CD4-positive, alpha-beta T cell treated with Interleukin-4 for 4 hours (primary cell): ENCODE results near the gene TMEM240.
A peak's percentile ranks its signal among the peaks of the same experiment; 100 is the strongest.
"Not testable (repeated sequence)": the region's sequence is repeated elsewhere in the genome, so short reads cannot be mapped to it uniquely, and the experiment has no call there.

Source experiments
- DNase-seq: peaks from one replicate; pipeline ENCODE4 v3.0.0-alpha.2; 2020

The TMEM240 gene

DNA sequence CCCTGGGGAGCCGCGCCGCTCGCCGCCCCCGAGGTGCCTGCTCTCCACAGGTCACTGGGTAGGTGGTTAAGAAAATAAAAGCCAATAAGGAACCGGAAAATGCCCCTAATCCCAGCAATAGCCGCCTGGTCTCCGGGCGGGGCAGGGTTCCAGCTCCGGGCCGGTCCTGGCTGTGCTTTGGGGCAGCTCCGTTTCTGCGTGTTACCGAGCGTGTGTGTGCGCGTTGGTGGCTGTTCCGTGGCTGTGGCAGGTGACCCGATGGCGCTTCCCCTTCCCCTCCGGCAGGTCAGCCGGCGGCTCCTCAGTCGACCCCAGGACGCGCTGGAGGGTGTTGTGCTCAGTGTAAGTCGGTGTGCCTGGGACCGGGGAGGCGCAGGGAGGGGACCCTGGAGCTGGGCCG, 17.2 kb downstream of the TMEM240 start:
- not testable (repeated sequence) for DNase-seq

DNA sequence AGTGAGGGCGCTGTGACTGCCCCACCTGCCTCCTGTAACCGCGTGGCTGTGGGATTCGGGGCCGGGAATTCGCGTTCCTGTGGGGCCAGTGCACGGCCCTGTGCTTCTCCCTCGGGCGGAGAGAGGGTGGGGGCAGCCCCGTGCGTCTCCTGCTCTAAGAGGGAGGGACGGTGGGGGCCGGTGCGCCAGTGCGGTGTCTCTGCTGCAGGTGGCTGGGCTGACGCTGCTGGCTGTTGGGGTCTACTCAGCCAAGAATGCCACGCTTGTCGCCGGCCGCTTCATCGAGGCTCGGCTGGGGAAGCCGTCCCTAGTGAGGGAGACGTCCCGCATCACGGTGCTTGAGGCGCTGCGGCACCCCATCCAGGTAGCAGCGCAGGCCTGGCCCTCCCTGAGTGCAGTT, 17.9 kb downstream of the TMEM240 start:
- DNase-seq, result not testable (repeated sequence)

DNA sequence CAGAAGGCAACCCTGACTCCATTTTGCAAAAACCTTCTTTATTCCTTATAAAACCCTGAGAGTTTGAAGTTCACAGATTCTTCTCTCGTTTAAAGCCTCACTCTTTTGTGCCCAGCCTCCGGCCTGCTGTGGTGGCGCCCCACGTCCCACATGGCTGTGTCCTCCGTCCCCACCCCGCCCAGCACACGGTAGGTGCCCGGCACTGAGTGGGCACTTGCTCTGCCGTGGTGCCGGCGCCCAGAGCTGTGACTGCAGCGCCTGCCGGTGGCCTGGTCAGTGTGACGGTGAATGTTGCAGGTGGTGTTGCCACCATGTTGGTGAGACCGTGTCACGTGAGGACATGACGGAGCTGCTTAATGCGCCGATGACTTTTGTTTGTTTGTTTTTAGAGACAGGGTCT, 19.1 kb downstream of the TMEM240 start:
- DNase-seq, result no peak

DNA sequence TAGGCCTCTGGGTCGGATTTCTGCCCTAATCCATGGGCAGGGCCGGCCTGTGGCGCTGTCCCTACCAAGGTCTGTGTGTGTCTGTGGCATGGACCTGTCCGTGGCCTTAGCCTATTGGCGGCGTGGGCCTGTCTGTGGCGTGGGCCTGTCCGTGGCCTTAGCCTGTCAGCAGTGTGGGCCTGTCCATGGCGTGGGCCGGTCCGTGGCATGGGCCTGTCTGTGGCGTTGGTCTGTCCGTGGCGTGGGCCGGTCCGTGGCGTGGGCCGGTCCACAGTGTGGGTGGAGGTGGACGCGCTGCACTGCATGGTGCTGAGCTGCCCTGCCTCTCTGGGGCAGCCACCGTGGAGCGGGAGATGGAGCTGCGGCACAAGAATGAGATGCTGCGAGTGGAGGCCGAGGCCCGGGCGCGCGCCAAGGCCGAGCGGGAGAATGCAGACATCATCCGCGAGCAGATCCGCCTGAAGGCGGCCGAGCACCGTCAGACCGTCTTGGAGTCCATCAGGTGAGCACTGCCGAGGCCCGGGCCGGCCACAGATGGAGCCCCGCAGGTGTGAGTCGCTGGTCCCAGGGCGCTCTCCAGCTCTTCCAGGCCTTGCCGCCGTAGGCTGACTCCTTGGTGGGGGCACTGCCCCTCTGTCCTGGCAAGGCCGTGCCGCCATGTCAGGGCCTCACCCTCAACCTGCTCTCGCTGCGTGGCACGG, 20.5 kb downstream of the TMEM240 start:
- not testable (repeated sequence) for DNase-seq

DNA sequence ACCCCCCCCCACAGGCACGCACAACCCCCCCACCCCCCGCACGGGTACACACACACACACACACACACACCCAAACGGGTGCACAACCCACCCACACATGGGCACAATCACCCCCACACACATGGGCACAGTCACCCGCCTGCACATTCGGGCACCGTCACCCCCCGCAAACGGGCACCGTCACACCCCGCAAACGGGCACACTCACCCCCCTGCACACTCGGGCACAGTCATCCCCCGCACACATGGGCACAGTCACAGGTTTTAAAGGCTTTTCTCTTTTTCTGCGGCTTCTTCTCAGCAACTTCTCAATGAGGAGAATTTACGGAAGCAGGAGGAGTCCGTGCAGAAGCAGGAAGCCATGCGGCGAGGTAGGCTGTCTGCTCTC, 21.8 kb downstream of the TMEM240 start:
- DNase-seq, result not testable (repeated sequence)

DNA sequence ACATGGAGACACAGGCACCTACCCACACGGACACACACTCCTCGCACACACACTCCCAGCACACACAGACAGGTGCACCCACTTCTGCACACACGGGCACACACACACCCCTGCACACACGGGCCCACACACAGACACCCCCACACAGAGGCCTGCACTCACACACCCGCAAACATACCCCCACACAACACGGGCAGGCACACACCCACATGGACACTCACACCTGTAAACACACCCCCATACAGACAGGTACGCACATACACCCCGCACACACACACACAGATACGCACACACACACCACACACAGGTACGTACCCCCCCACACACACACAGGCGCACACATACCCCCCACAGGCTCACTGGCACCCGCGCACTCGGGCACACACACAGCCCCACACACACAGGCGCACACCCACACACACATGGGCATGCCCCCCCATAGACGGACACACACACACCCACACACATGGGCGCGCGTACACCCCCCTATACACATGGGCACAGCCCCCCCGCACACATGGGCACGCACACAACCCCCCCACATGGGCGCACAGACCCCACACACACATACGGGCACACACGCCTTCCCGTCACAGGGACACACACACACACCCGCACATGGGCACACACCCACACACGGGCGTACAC, 22.3 kb downstream of the TMEM240 start:
- no peak for DNase-seq

DNA sequence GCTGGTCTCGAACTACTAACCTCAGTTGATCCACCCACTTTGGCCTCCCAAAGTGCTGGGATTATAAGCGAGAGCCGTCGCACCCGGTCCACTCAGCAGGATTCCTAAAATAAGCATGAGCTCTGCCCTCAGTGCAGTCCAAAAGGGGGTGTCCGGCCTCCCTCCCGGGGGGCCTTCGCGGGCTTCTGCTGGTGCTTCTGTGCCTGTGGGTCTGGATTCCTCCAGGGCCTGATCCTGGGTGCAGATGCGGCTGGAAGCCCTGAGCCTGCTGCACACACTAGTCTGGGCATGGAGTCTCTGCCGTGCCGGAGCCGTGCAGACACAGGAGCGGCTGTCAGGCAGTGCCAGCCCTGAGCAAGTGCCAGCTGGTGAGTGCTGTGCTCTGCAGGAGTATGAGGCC, 23.5 kb downstream of the TMEM240 start:
- DNase-seq, result not testable (repeated sequence)

DNA sequence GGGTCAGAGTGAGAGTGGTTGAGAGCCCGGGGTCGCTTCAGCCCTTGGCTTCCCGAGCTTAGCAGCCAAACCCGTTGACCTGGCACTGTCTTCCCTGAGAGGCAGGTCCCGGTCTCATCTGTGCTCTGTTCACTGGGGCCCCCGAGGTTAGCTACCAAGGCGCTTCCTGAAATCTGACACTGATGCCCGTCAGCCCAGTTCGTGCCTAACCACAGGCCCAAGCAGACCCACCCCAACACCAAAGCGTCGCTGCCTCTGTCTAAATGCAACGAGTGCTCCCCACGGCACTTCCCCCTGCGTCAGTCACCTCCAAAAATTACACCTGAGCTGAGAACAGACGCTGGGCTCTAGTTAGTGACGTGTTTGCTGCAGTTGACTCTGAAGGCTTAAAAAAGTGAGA, 26.0 kb downstream of the TMEM240 start:
- DNase-seq, result not testable (repeated sequence)

DNA sequence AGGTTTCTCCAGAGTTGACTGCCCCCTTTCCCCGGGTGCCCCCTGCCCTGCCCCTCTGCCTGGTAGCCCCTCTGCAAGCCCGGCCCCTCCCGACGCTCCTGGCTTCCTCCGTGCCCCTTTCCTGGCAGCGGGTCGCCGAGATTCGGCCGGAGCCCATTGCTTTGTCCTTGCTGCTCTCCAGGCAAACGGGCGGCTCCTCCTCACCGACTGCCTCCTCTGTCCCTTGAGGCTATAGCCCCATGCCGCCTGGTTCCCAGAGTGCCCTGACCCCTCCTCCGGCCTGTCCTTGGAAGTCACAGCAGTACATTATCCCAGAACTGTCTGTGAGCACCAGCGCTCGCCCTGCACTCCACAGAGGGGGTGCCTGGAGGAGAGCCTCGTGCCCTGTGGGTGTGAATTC, 26.7 kb downstream of the TMEM240 start:
- not testable (repeated sequence) for DNase-seq

DNA sequence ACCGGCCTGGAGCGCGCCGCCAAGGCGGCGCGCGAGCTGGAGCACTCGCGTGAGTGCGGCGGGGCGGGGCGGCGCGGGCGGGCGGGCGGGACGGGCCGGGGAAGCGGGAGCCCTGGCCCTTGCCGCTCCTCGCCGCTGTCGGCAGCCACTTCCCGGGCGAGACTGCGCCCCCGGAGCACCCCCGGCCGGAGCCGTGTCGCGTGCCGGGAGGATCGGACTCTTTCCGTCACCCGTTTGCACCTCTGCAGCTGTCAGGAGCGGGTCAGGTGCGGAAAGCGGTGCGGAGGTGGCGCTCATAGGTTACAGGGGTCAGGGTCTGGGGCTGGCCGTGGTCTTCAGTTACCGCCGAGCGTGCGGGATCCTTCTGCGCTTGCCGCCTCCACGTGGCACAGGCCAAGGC, 28.0 kb downstream of the TMEM240 start:
- not testable (repeated sequence) for DNase-seq

DNA sequence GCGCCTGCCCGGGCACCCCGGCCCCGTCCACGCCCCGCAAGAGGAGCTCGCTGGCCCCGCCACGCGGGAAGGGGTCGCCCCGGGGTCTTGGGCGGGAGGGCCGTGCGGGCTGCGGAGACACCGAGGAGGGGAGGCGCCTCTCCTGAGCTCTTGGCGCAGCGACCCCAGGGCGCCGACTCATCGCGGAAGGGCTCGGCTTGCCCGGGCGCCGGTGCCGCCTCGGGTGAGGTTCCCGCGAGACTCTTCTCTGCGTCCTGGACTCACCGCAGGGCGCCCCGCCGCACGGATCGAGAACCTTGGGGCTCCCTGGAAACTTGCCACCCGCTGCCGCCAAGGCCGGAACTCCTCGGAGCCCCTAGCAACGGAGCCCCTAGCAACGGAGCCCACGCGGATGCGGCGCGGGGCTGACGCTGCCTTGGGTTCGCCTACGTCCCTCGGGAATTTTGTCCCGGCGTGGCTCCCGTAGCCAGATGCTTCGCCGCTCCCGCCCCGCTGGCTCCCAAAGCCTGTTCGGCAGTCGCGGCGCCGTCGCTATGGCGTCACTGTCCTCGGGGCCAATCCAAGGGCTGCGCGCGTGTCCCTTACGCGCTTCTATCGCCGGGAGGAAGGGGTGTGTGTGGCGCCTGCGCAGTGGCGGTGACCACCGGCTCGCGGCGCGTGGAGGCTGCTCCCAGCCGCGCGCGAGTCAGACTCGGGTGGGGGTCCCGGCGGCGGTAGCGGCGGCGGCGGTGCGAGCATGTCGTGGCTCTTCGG, 28.7 kb downstream of the TMEM240 start, which contains the start of gene ATAD3A:
Gene ATAD3A, plus strand, starts transcription at position 630 of the 753 bp plus-strand sequence. Its CDS starts 107 bp downstream, at position 737.
- DNase-seq, result peak; percentile 97

DNA sequence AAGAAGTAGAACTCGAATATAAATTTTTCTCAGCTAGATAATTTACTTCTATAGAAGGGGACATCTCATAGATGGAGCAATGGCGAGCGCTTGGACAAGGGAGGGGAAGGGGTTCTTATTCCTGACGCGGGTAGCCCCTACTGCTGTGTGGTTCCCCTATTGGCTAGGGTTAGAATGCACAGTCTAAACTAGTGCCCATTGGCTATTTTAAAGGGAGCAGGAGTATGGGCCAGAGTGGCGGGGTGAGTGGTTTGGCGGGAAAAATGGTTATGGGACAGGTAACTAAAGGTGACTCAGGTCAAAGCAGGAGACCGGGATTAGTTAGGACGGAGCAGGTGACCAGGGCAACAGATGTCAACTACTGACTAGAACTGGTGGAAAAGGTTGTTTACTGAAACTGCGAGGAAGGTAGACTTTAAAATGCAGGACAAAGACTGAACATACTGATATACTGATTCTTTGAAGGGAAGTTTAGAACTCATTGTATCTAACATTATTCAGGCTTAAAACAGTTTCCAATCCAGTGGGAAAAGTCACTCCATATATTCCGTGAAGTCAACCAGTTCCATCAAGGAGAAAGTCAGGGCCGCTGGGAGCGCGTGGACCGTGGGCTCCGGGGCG, 29.4 kb downstream of the TMEM240 start:
- no peak for DNase-seq

DNA sequence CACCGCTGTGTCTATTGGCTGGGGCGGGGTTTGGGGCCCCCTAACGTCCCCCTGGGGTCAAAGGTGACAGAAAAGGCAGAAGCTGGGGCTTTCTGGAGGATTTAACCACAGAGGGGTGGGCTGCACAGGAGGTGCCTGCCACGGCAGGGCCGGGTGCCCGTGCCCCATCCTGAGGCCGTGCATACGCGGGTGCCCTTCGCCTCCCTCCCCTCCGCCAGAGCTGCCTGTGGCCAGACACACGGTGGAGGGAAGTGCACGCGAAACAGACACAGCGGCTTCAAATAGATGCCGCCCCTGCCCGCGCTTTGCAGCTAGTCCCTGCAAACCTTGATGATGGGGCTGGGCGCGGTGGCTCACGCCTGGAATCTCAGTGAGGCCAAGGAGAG, 31.0 kb downstream of the TMEM240 start:
- not testable (repeated sequence) for DNase-seq

DNA sequence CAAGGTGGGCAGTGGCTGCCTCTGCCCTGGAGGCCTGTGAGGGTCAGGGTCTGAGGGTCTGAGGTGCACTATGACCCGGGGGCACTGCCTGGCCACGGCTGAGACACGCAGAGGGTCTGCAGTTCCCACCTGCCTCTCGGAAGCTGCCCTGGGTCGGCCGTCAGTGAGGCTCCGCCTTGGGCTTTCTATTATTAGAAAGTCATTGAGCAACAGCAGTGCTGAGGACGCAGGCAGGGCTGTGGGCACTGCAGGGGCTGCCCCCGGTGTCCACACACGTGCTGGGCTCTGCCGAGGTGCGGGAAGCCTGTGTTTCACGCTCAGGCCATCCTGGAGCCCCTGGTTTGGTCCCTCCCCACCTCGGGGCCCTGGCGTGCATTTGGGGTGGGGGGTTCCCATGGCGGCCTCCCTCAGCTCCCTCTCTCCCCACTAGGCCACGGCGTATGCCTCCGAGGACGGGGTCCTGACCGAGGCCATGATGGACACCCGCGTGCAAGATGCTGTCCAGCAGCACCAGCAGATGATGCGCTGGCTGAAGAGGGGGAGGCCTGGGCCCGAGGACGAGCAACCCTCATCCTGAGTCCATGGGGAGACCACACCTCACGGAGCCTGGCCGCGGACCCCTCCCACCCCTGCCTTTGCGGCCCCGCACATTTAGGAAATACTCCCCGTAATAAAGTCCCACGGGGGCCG, 31.5 kb downstream of the TMEM240 start:
- not testable (repeated sequence) for DNase-seq

DNA sequence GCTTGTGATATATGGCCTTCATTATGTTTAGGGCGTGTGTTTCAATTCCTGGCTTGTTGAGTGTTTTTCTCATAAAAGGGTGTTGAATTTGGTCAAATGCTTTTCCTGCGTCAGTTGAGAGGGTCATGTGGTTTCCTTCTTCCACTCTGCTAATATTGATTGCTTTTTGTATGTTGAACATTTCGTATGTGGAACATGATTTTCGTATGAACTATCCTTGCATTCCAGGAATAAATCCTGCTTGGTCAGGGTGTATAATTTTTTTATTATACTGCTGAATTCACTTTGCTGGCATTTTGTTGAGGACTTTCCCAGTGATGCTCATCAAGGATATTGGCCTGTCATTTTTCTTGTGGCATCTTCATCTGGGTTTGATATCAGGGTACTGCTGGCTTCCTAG, 33.1 kb downstream of the TMEM240 start:
- no peak for DNase-seq

DNA sequence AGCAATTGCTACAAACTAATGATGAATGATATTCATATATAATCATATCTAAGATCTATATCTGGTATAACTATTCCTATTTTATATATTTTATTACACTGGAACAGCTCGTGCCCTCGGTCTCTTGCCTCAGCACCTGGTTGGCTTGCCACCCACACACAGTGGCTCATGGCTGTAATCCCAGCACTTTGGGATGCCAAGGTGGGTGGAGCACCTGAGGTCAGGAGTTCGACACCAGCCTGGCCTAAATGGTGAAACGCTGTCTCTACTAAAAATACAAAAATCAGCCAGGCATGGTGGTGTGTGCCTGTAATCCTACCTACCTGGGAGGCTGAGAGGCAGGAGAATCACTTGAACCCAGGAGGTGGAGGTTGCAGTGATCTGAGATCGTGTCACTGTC, 34.6 kb downstream of the TMEM240 start:
- not testable (repeated sequence) for DNase-seq

DNA sequence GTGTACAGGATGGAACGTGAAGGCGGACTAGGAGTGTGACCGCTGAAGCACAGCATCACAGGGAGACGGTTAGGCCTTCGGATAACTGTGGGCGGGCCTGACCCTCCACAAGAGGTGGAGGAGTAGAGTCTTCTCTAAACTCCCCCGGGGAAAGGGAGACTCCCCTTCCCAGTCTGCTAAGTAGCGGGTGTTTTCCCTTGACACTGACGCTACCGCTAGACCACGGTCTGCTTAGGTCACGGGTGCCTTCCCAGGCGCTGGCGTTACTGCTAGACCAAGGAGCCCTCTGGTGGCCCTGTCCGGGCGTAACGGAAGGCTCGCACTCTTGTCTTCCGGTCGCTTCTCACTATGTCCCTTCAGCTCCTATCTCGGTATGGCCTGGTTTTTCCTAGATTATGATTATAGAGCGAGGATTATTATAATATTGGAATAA, 35.0 kb downstream of the TMEM240 start:
- DNase-seq, result peak; percentile 35

DNA sequence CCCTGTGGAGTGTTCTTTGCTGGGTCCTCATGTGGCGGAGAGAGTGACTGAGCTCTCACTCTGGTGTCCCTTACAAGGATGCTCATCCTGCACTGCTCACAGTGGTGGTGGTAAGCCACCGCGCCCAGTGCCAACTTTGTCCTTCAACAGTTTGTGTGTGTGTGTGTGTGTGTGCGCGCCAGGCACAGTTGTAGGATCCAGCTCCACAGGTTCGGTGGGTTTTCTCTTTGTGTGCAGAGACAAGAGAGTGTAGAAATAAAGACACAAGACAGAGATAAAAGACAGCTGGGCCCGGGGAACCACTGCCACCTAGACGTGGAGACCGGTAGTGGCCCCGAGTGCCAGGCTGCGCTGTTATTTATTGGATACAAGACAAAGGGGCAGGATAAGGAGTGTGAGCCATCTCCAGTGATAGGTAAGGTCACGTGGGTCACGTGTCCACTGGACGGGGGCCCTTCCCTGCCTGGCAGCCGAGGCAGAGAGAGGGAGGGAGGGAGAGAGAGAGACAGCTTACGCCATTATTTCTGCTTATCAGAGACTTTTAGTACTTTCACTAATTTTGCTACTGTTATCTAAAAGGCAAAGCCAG, 35.6 kb downstream of the TMEM240 start:
- DNase-seq, result peak; percentile 77

DNA sequence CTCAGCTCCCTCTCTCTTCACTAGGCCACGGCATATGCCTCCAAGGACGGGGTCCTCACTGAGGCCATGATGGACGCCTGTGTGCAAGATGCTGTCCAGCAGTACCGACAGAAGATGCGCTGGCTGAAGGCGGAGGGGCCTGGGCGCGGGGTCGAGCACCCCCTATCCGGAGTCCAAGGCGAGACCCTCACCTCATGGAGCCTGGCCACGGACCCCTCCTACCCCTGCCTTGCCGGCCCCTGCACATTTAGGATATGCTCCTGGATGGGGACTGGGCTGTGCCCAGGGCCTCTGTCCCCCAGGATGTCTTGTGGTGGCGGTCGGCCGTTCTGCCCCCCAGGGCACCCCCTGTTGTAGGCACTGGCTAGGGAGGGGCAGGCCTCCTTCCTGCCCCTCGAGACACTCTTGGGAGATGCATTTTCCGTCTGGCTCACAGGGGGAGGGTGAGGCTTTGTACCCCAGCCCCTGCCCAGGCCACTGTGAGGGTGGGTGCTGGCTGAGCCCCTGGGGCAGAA, 44.9 kb downstream of the TMEM240 start:
- DNase-seq, result not testable (repeated sequence)

DNA sequence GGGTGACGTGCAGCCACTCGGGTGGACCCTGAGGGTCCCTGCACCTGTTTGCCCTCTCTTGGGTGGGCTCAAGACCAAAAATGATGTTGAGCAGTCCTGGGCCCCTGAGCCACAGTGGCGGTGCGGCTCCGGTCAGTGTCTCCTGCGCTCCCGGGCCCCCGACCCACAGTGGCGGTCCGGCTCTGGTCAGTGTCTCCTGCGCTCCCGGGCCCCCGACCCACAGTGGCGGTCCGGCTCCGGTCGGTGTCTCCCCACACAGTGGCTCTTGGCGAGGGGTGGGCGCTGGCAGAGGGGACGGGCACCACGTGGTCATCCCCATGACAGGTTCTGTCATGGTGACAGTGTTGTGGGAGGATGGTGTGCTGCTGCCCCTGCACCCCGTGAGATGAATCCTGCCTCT, 46.1 kb downstream of the TMEM240 start:
- not testable (repeated sequence) for DNase-seq

DNA sequence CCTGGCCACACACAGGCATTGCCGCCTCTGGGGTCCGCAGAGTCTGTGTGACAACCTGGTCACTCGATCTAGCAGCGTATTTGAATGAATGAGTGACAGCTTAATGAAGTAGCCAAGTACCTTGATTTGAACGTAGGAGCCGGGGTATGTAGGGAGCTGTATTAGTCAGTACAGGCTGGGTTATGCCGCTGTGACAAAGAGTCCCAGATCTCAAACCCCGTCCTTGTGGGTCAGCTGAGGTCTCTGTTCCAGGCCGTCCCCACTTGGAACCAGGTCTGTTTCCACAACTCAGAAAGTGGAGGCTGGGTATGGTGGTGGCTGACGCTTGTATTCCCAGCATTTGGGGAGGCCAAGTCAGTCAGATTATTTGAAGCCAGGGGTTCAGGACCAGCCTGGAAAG, 48.8 kb downstream of the TMEM240 start:
- no peak for DNase-seq

DNA sequence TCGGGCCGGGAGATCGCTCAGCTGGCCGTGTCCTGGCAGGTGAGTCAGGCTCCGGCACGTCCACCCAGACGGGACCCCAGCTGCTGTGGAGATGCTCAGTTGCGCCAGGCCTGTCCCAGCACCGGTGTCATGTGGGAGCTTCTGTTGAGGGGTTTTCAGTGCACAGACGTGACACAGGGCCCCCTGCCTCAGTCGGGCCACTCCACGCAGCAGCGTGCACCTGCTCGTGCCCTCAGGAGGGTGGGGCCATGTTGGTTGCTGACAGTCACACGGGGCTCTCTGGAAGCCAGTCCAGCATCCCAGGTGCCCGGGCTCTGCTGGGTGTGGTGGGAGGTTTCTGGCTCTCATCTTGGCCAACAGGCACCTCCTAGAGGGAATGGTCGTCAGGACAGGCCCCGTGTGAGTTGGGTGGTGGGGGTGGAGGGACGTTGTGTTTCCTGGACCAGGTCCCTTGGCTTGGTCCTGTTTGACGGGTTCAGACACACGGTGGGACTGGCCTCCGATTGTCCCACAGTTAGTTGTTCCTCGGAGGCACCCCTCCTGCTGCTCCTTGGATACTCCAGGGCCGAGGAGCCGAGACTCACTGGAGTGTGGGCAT, 49.7 kb downstream of the TMEM240 start:
- DNase-seq, result no peak
